Erythroblast (primary cell): Measurements from ENCODE around the gene CTBP2.

ENCODE experiments used
- GATA1 ChIP-seq: IDR thresholded peaks from 2 replicates; pipeline ENCODE4 v1.6.1; 2011; ENCODE audit warnings: low read depth, mild to moderate bottlenecking, control low read depth, low read length, moderate library complexity
- POLR2A ChIP-seq: IDR thresholded peaks from 2 replicates; pipeline ENCODE4 v1.6.1; 2011; ENCODE audit warnings: mild to moderate bottlenecking, low read length

GRCh38 chr10:125033146-125033924 lies 127.0 kb downstream of the CTBP2 start:
- no peak for TF ChIP-seq POLR2A
- no peak for TF ChIP-seq GATA1
